ENCODE measurements around the gene DUS2. TPM values are rescaled to one million over a fixed set of nuclear protein-coding genes. Genes with fewer than 3 reads are reported as not detected.
A peak's percentile ranks its signal among the peaks of the same experiment; 100 is the strongest.

The DUS2 gene
- total RNA-seq, 1 experiment from 2014 or later, result 27.3 TPM

DNA sequence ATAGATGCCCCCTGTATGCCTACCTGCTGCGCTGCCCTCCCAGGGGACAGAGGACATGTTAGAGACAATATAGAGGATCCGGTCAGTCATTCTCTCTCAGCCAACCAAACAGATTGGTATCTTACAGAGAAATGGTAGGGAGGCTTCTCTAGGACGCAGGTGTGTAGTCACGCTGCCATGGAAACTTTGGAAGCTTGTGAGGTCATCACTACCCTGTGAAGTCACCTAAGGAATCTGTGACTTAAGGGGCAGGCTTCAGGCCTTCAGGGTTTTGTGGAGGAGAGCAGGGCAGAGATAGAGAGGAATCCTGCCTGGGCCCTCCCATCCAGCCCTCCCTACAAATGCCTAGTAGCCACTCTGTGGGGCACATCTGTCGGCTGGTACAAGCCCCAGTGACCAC is 7.4 kb upstream of the DUS2 start, which contains the start of gene DPEP2NB:
DPEP2NB (minus strand) TSS at position 231 of the 400 bp plus-strand sequence; CDS start at position 90, 141 bp downstream.
- Histone ChIP-seq H3K4me3 (replicated peaks in 1 of 2; ENCODE audit: low read depth in 1 of 2, low read length in 2 of 2) (no peak within 1 kb of the TSS), H2AFZ (ENCODE audit: low read depth, low read length, poor library complexity, severe bottlenecking) (peak within 1 kb of the TSS; percentile 7), H3K4me2 (ENCODE audit: low read length) (peak within 1 kb of the TSS; percentile 37), H3K27me3 (ENCODE audit: insufficient read depth, low read length) (no peaks in the 10 kb centered on the region), H3K9me3 (ENCODE audit: control insufficient read depth in 1 of 2, insufficient read depth in 1 of 2, low read depth in 1 of 2, low read length in 2 of 2) (no peaks in the 10 kb centered on the region), H3K4me1 (ENCODE audit: control insufficient read depth in 1 of 2, insufficient read depth in 2 of 2, low read length in 2 of 2) (peaks cover 0 to 14% of the 10 kb centered on the region in 2 experiments; a peak in 3 of 4 replicates), H4K20me1 (ENCODE audit: insufficient read depth) (no peaks in the 10 kb centered on the region), H3K9ac (ENCODE audit: low read length) (no peak within 1 kb of the TSS), H3K27ac (ENCODE audit: low read depth, low read length) (no peak within 1 kb of the TSS), H3K36me3 (ENCODE audit: control insufficient read depth in 1 of 2, insufficient read depth in 2 of 2, low read length in 2 of 2) (no peaks in the 10 kb centered on the region), H3K9me2 (ENCODE audit: insufficient read depth) (no peaks in the 10 kb centered on the region), H3K79me2 (ENCODE audit: insufficient read depth, low read length) (no peaks in the 10 kb centered on the region)
- no TSS peak for BruUV-seq (replicated peaks)
- ChIA-PET POLR2A (no interaction called here), RAD21 (ENCODE audit: low non-redundant PET in 1 of 2, low total read pairs in 2 of 2, uncharacterized antibody in 2 of 2, unreplicated experiment in 2 of 2) (no interaction called here), CTCF (no interaction called here)
- intact Hi-C loops (cut with micrococcal nuclease), result no loop called here
- DNase-seq (ENCODE audit: low read depth, low spot score), result no peak
- TF ChIP-seq POLR2A (IDR thresholded peaks at IDR 0.05; ENCODE audit: borderline replicate concordance, extremely low read depth, insufficient read depth, insufficient read length), result no peak
- TF ChIP-seq, protein P1, sequence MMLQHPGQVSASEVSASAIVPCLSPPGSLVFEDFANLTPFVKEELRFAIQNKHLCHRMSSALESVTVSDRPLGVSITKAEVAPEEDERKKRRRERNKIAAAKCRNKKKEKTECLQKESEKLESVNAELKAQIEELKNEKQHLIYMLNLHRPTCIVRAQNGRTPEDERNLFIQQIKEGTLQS (IDR thresholded peaks at IDR 0.05), result no peak
- no peak for TF ChIP-seq MAX (IDR thresholded peaks at IDR 0.05)
- no peak for TF ChIP-seq CBX3 (IDR thresholded peaks at IDR 0.05; ENCODE audit: low read depth)
- TF ChIP-seq EZH2phosphoT487 (IDR thresholded peaks at IDR 0.05; ENCODE audit: borderline replicate concordance), result no peak
- TF ChIP-seq ZBTB33 (IDR thresholded peaks at IDR 0.05; ENCODE audit: extremely low read depth, insufficient replicate concordance, low read length), result no peak
- TF ChIP-seq JUND (IDR thresholded peaks at IDR 0.05), result no peak
- TF ChIP-seq ZFX (IDR thresholded peaks at IDR 0.05), result no peak
- TF ChIP-seq CEBPB (IDR thresholded peaks at IDR 0.05; ENCODE audit: low read depth), result no peak
- no peak for TF ChIP-seq YY1 (IDR thresholded peaks at IDR 0.05; ENCODE audit: extremely low read depth, insufficient replicate concordance, low read depth, low read length)
- no peak for TF ChIP-seq CTCF (IDR thresholded peaks at IDR 0.05 in 2 of 3, conservative IDR thresholded peaks at IDR 0.05 in 1 of 3; ENCODE audit: borderline replicate concordance in 1 of 3, insufficient read depth in 1 of 3, low read depth in 2 of 3, low read length in 2 of 3)
- TF ChIP-seq FOSL1 (IDR thresholded peaks at IDR 0.05; ENCODE audit: low read depth), result no peak
- no peak for TF ChIP-seq TCF7L2 (IDR thresholded peaks at IDR 0.05; ENCODE audit: borderline replicate concordance, extremely low read depth, insufficient read depth, insufficient read length)
- no peak for TF ChIP-seq EGR1 (IDR thresholded peaks at IDR 0.05; ENCODE audit: low read depth)
- ATAC-seq, result no peak

Data from HCT116 (cell line).